Endometrial microvascular endothelial cells (primary cell): ENCODE measurements around the gene SORCS2. TPM values are rescaled to one million over a fixed set of nuclear protein-coding genes. Genes with fewer than 3 reads are reported as not detected.
"Not testable (repeated sequence)": the region's sequence is repeated elsewhere in the genome, so short reads cannot be mapped to it uniquely, and the experiment has no call there.

ENCODE experiments used
- in situ Hi-C: cut with HindIII; loops from 2 replicates; pipeline ENCODE4 v1.10.0; 2017; ENCODE audit warnings: low sequenced_read_pairs, low pct_unique_long_range_greater_than_20kb; ENCODE audit errors: inconsistent ontology term
- total RNA-seq: library from RNA; depleted of rRNA; stranded (reverse); fragments of >200 nt; gene quantifications from one replicate; pipeline ENCODE4 v1.2.3, GENCODE V29; 2015; ENCODE audit errors: inconsistent ontology term

Gene SORCS2
- total RNA-seq, 1 donor from 2014 or later, result not detected

- in situ Hi-C loops, result no loop called here
These were observed 18.5 kb downstream of the SORCS2 start for GRCh38 chr4:7210824-7211223.

- in situ Hi-C loops, result no loop called here
These were observed 19.9 kb downstream of the SORCS2 start for GRCh38 chr4:7212101-7212674.

- in situ Hi-C loops, result no loop called here
These were observed 20.6 kb downstream of the SORCS2 start for GRCh38 chr4:7212921-7213320.

GRCh38 chr4:7213807-7214206 is 21.5 kb downstream of the SORCS2 start:
- in situ Hi-C loops, result no loop called here

- in situ Hi-C loops, result no loop called here
These were observed 22.0 kb downstream of the SORCS2 start for GRCh38 chr4:7214359-7214758.

- in situ Hi-C loops, result not testable (repeated sequence)
These were observed 22.8 kb downstream of the SORCS2 start for GRCh38 chr4:7215187-7215586.

GRCh38 chr4:7217039-7217438 is 24.7 kb downstream of the SORCS2 start:
- in situ Hi-C loops, result no loop called here

- in situ Hi-C loops, result no loop called here
These were observed 25.4 kb downstream of the SORCS2 start for GRCh38 chr4:7217474-7218321.

GRCh38 chr4:7218686-7219085 is 26.3 kb downstream of the SORCS2 start:
- in situ Hi-C loops, result no loop called here

- in situ Hi-C loops, result no loop called here
These were observed 30.2 kb downstream of the SORCS2 start for GRCh38 chr4:7222521-7222920.

- in situ Hi-C loops, result no loop called here
These were observed 31.2 kb downstream of the SORCS2 start for GRCh38 chr4:7223541-7223940.

GRCh38 chr4:7224001-7224400 is 31.7 kb downstream of the SORCS2 start:
- in situ Hi-C loops, result no loop called here

GRCh38 chr4:7224878-7225533 is 32.7 kb downstream of the SORCS2 start:
- in situ Hi-C loops, result no loop called here

- in situ Hi-C loops, result no loop called here
These were observed 34.1 kb downstream of the SORCS2 start for GRCh38 chr4:7226439-7226838.

GRCh38 chr4:7227008-7227407 is 34.7 kb downstream of the SORCS2 start:
- in situ Hi-C loops, result no loop called here

GRCh38 chr4:7228734-7229133 is 36.4 kb downstream of the SORCS2 start:
- in situ Hi-C loops, result no loop called here

- in situ Hi-C loops, result no loop called here
These were observed 39.8 kb downstream of the SORCS2 start for GRCh38 chr4:7232061-7232650.

- in situ Hi-C loops, result no loop called here
These were observed 40.8 kb downstream of the SORCS2 start for GRCh38 chr4:7233006-7233580.

GRCh38 chr4:7233601-7234000 is 41.3 kb downstream of the SORCS2 start:
- in situ Hi-C loops, result no loop called here
